IMR-90 (cell line): ENCODE measurements around the gene MAGED2. TPM values are rescaled to one million over a fixed set of nuclear protein-coding genes. Genes with fewer than 3 reads are reported as not detected.

Experiments used
- ATAC-seq: fragments of 200-7000 bp; cut with Tn5 transposase; 2 replicates; pipeline ENCODE4 v1.9.1; 2020; ENCODE audit warnings: low read depth, mild to moderate bottlenecking, moderate library complexity
- BruUV-seq: library from RNA; stranded (reverse); fragments of 400-500 nt; replicated peaks from 2 replicates; lab custom pipeline; 2021; lab: Mats Ljungman, UMichigan
- CTCF ChIA-PET: fragments of 300-600 bp; formaldehyde crosslinking; extraction: SDS; loops from one replicate; lab custom pipeline; 2021; ENCODE audit warnings: antibody characterized with exemption; lab: Yijun Ruan, JAX
- POLR2A ChIA-PET: fragments of 300-600 bp; sonication (Branson Sonifier 250); formaldehyde crosslinking; loops from one replicate; lab custom pipeline; 2022; ENCODE audit warnings: antibody characterized with exemption; ENCODE audit not compliant: unreplicated experiment; lab: Charles Lee
- DNase-seq: peaks from one replicate; pipeline ENCODE4 v3.0.0; 2013
- H2AFZ ChIP-seq: replicated peaks from 2 replicates; pipeline ENCODE3; 2013; ENCODE audit warnings: low read length, mild to moderate bottlenecking; ENCODE audit not compliant: poor library complexity
- H2AK5ac ChIP-seq: 2 replicates; pipeline ENCODE4 v1.6.1; 2013; ENCODE audit warnings: low read depth, low read length, inconsistent platforms
- H2AK9ac ChIP-seq: replicated peaks from 2 replicates; pipeline ENCODE3; 2013; ENCODE audit warnings: mild to moderate bottlenecking, low read depth, low read length, moderate library complexity; ENCODE audit not compliant: poor library complexity
- H2BK120ac ChIP-seq: 2 replicates; pipeline ENCODE4 v1.6.1; 2013; ENCODE audit warnings: low read depth, low read length, inconsistent platforms
- H2BK15ac ChIP-seq: 3 replicates; pipeline ENCODE4 v1.6.1; 2013; ENCODE audit warnings: low read depth, low read length, inconsistent platforms
- H2BK20ac ChIP-seq: 2 replicates; pipeline ENCODE4 v1.6.1; 2013; ENCODE audit warnings: low read depth, mild to moderate bottlenecking, inconsistent platforms, low read length, moderate library complexity
- H2BK5ac ChIP-seq: 2 replicates; pipeline ENCODE4 v1.6.1; 2013; ENCODE audit warnings: mild to moderate bottlenecking, low read depth, low read length, inconsistent platforms; ENCODE audit not compliant: poor library complexity, severe bottlenecking
- H3K14ac ChIP-seq: replicated peaks from 2 replicates; pipeline ENCODE4 v1.6.1; 2013; ENCODE audit warnings: low read depth, low read length, inconsistent platforms
- H3K18ac ChIP-seq: 2 replicates; pipeline ENCODE4 v1.6.1; 2013; ENCODE audit warnings: low read depth, low read length, control low read depth
- H3K23ac ChIP-seq: 2 replicates; pipeline ENCODE4 v1.6.1; 2013; ENCODE audit warnings: low read depth, low read length, inconsistent platforms
- H3K27ac ChIP-seq: 2 replicates; pipeline ENCODE4 v1.5.1; 2013; ENCODE audit warnings: mild to moderate bottlenecking, control low read depth, low read length; ENCODE audit not compliant: insufficient read depth
- H3K27me3 ChIP-seq: 2 replicates; pipeline ENCODE4 v1.6.1; 2013; ENCODE audit warnings: low read length; ENCODE audit not compliant: control insufficient read depth, insufficient read depth
- H3K36me3 ChIP-seq: 2 replicates; pipeline ENCODE4 v1.6.1; 2013; ENCODE audit warnings: low read length, mixed read lengths; ENCODE audit not compliant: control insufficient read depth, insufficient read depth
- H3K4ac ChIP-seq: 2 replicates; pipeline ENCODE4 v1.6.1; 2013; ENCODE audit warnings: low read depth, low read length, inconsistent platforms
- H3K4me1 ChIP-seq: 2 replicates; pipeline ENCODE4 v1.6.1; 2013; ENCODE audit warnings: low read length, mixed read lengths; ENCODE audit not compliant: control insufficient read depth, insufficient read depth
- H3K4me2 ChIP-seq: 2 replicates; pipeline ENCODE4 v1.6.1; 2013; ENCODE audit warnings: low read depth, mild to moderate bottlenecking, control low read depth, low read length, moderate library complexity
- H3K4me3 ChIP-seq: 2 replicates; pipeline ENCODE4 v1.5.1; 2013; ENCODE audit warnings: low read depth, mild to moderate bottlenecking, control low read depth, low read length, moderate library complexity; ENCODE audit not compliant: insufficient read depth
- H3K56ac ChIP-seq: 2 replicates; pipeline ENCODE4 v1.6.1; 2013; ENCODE audit warnings: low read length, inconsistent platforms; ENCODE audit not compliant: insufficient read depth; ENCODE audit errors: extremely low read depth
- H3K79me1 ChIP-seq, 2 experiments: 2 replicates each; pipeline ENCODE4 v1.6.1; 2013; ENCODE audit warnings: low read length in 2 of 2, inconsistent platforms in 1 of 2, low read depth in 1 of 2
- H3K9ac ChIP-seq: 2 replicates; pipeline ENCODE4 v1.6.1; 2013; ENCODE audit warnings: low read depth, low read length, control low read depth
- H3K9me1 ChIP-seq: 2 replicates; pipeline ENCODE4 v1.6.1; 2013; ENCODE audit warnings: low read length, inconsistent platforms; ENCODE audit not compliant: insufficient read depth
- H3K9me3 ChIP-seq: 2 replicates; pipeline ENCODE4 v1.6.1; 2013; ENCODE audit warnings: low read length; ENCODE audit not compliant: control insufficient read depth, insufficient read depth
- H4K20me1 ChIP-seq: 2 replicates; pipeline ENCODE4 v1.6.1; 2013; ENCODE audit warnings: low read length, inconsistent platforms; ENCODE audit not compliant: insufficient read depth
- H4K5ac ChIP-seq: 2 replicates; pipeline ENCODE4 v1.6.1; 2013; ENCODE audit warnings: mild to moderate bottlenecking, low read depth, low read length, control low read depth
- H4K8ac ChIP-seq, 2 experiments: 2 replicates each; pipeline ENCODE4 v1.6.1; 2013; ENCODE audit warnings: low read depth in 2 of 2, low read length in 2 of 2, control low read depth in 1 of 2, inconsistent platforms in 1 of 2
- H4K91ac ChIP-seq: 2 replicates; pipeline ENCODE4 v1.6.1; 2013; ENCODE audit warnings: low read depth, low read length, inconsistent platforms; ENCODE audit not compliant: insufficient read depth
- CEBPB ChIP-seq: IDR thresholded peaks from 2 replicates; pipeline ENCODE4 v1.6.1; 2012; ENCODE audit warnings: low read depth, low read length, improper control_type of control experiment
- MAZ ChIP-seq: IDR thresholded peaks from 2 replicates; pipeline ENCODE4 v1.6.1; 2012; ENCODE audit warnings: low read depth, mild to moderate bottlenecking, low read length, improper control_type of control experiment, moderate library complexity, borderline replicate concordance
- MXI1 ChIP-seq: IDR thresholded peaks from 2 replicates; pipeline ENCODE4 v1.6.1; 2012; ENCODE audit warnings: low read depth, mild to moderate bottlenecking, low read length, moderate library complexity, borderline replicate concordance
- NFE2L2 ChIP-seq: fragments of 150-350 bp; IDR thresholded peaks from 2 replicates; pipeline ENCODE4 v1.6.1; 2016; ENCODE audit warnings: low read depth, mild to moderate bottlenecking, low read length
- RFX5 ChIP-seq: IDR thresholded peaks from 2 replicates; pipeline ENCODE4 v1.8.0; 2012; ENCODE audit warnings: low read depth, mild to moderate bottlenecking, low read length, moderate library complexity
- WGBS, 2 experiments: methylation state at CpG; one replicate each; pipeline versions ENCODE4 v1.1.5 to v1.1.7; 2013; ENCODE audit warnings: missing lambda C conversion rate in 2 of 2; ENCODE audit not compliant: insufficient read length in 1 of 2; ENCODE audit errors: extremely low coverage in 2 of 2; 5-methylcytosine and 5-hydroxymethylcytosine counted together
- dilution Hi-C: fragments of 300-500 bp; cut with HindIII; formaldehyde crosslinking; loops from one replicate; pipeline ENCODE4 v1.14.3; 2018; ENCODE audit warnings: low sequenced_read_pairs; ENCODE audit not compliant: unreplicated experiment
- in situ Hi-C: fragments of 300-500 bp; cut with MboI; formaldehyde crosslinking; loops from 3 replicates; pipeline ENCODE4 v1.14.3; 2019; ENCODE audit warnings: low sequenced_read_pairs, inconsistent platforms, mixed read lengths
- intact Hi-C: fragments of 100-400 bp; cut with micrococcal nuclease; formaldehyde crosslinking; loops from 2 replicates; pipeline ENCODE4 v1.10.0; 2022
- polyA plus RNA-seq, 3 experiments: library from polyadenylated mRNA; depleted of rRNA; stranded (reverse); fragments of >200 nt; gene quantifications; 2 replicates each; pipeline ENCODE4 v1.2.3, GENCODE V29; 2012; ENCODE audit warnings: low replicate concordance in 1 of 3
- total RNA-seq: library from RNA; depleted of rRNA; stranded (reverse); fragments of >200 nt; gene quantifications from 2 replicates; pipeline ENCODE4 v1.2.3, GENCODE V29; 2012

MAGED2 gene
- total and polyA plus RNA-seq, 2 of the 4 experiments (the other 2 are of a cell fraction) = 301 to 341 TPM

DNA sequence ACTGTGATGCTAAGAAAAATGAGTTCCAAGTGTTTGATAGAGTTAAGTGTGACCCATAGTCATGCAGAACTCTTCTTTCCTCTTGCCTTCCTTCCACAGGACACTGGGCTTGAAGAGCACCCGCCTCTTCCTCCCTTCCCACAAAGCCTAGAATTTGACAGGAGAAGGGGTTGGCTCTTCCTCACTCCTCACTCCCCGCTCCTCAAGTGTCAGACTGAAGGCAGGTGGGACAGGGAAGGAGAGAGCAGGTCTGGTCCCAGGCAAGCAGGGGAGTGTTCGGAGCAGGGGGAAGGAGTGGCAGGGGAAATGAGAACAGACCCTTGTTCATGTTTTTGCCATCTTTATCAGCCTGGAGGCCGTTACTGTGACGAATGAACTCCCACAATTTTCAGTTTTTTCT, 10.7 kb downstream of the MAGED2 start:
- Histone ChIP-seq H4K5ac (no peak overlapping the region), H2BK5ac (no peak overlapping the region), H2BK120ac (no peak overlapping the region), H3K27me3 (no peaks in the 10 kb centered on the region), H2AK5ac (no peak overlapping the region), H3K4me2 (no peak overlapping the region), H3K56ac (no peak overlapping the region), H3K9me1 (peaks cover 3% of the 10 kb centered on the region; the same call in 1 of the 2 replicates), H2BK20ac (no peak overlapping the region), H3K23ac (no peak overlapping the region), H4K20me1 (peaks cover 5% of the 10 kb centered on the region; the same call in 1 of the 2 replicates), H2AK9ac (no peak overlapping the region), H3K9me3 (no peaks in the 10 kb centered on the region), H3K79me1 (peaks cover 0 to 9% of the 10 kb centered on the region in 2 experiments; a peak in 3 of 4 replicates), H3K27ac (no peak overlapping the region), H3K14ac (no peak overlapping the region), H3K9ac (no peak overlapping the region), H2AFZ (no peak overlapping the region), H4K8ac (no peak overlapping the region), H4K91ac (no peak overlapping the region), H3K18ac (no peak overlapping the region), H2BK15ac (no peak overlapping the region), H3K4ac (no peak overlapping the region), H3K4me3 (no peak overlapping the region), H3K4me1 (no peaks in the 10 kb centered on the region), H3K36me3 (peaks cover 23% of the 10 kb centered on the region)
- in situ Hi-C loops (no loop called here), dilution Hi-C loops (no loop called here), intact Hi-C loops (no loop called here)
- WGBS, 2 experiments = no CpG with 5 or more reads among the region's 5 CpGs
- DNase-seq (no peak), ATAC-seq (peak; percentile 9; the same call in 1 of the 2 replicates)
- no peak for TF ChIP-seq CEBPB
- TF ChIP-seq NFE2L2 = no peak
- TF ChIP-seq MXI1 = no peak
- no peak for TF ChIP-seq RFX5
- no peak for TF ChIP-seq MAZ
- BruUV-seq = no TSS peak
- POLR2A ChIA-PET = no interaction called here
- CTCF ChIA-PET = no interaction called here
